ENCODE data around the gene NCKAP5.
A peak's percentile ranks its signal among the peaks of the same experiment; 100 is the strongest.

NCKAP5 gene

DNA sequence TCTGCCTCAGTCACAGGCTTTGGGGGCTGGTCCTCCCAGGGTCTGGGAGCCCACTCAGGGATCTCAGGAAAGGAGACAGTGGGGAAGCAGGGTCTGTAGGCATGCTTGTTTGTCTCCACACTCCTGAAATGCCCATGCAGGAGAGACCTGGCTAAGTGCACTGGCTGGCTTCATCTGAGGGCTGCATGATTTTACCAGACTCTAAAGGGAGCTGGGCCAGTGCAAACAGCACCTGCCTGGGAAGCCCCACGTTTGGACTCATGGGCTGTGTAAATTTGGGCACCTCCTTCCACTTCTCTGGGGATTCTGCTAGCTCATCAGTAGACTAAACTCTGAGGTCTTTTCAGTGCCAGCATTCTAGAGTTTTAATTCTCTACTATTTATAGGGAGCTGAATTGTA is 931.9 kb downstream of the NCKAP5 start:
- DNase-seq (ENCODE audit: low read depth in 2 of 2), result no peak

- DNase-seq (ENCODE audit: low read depth in 2 of 2), result no peak
These were observed 934.6 kb downstream of the NCKAP5 start for GRCh38 chr2:132633635-132634034.

GRCh38 chr2:132632000-132632649 is 936.1 kb downstream of the NCKAP5 start:
- no peak for DNase-seq (ENCODE audit: low read depth in 2 of 2)

GRCh38 chr2:132627536-132627935 is 940.7 kb downstream of the NCKAP5 start:
- no peak for DNase-seq (ENCODE audit: low read depth in 2 of 2)

- peak; percentile 38 to 43 for DNase-seq (ENCODE audit: low read depth in 2 of 2)
These were observed 945.0 kb downstream of the NCKAP5 start for GRCh38 chr2:132623096-132623839.

Measured in fibroblast of skin of left biceps (primary cell).